Endothelial cell (in vitro differentiated cells): ENCODE results near the gene ARHGEF12. TPM values are rescaled to one million over a fixed set of nuclear protein-coding genes. Genes with fewer than 3 reads are reported as not detected.

Experiments
- DNase-seq: peaks from one replicate; pipeline ENCODE4 v3.0.0; 2021; ENCODE audit warnings: low spot score
- H3K27ac Mint-ChIP-seq: one replicate; pipeline ENCODE4 v1.8.0; 2021; ENCODE audit warnings: mixed read lengths, inconsistent platforms; ENCODE audit not compliant: unreplicated experiment
- H3K27me3 Mint-ChIP-seq: one replicate; pipeline ENCODE4 v1.8.0; 2021; ENCODE audit warnings: mild to moderate bottlenecking, moderate library complexity, mixed read lengths, inconsistent platforms; ENCODE audit not compliant: unreplicated experiment
- H3K36me3 Mint-ChIP-seq: one replicate; pipeline ENCODE4 v1.8.0; 2021; ENCODE audit warnings: mild to moderate bottlenecking, low read depth, mixed read lengths, inconsistent platforms; ENCODE audit not compliant: unreplicated experiment
- H3K4me1 Mint-ChIP-seq: one replicate; pipeline ENCODE4 v1.8.0; 2021; ENCODE audit warnings: mild to moderate bottlenecking, mixed read lengths, inconsistent platforms; ENCODE audit not compliant: unreplicated experiment
- H3K4me3 Mint-ChIP-seq: one replicate; pipeline ENCODE4 v1.8.0; 2021; ENCODE audit warnings: mild to moderate bottlenecking, mixed read lengths, inconsistent platforms; ENCODE audit not compliant: unreplicated experiment
- H3K9me3 Mint-ChIP-seq: one replicate; pipeline ENCODE4 v1.8.0; 2021; ENCODE audit warnings: mixed read lengths, inconsistent platforms; ENCODE audit not compliant: unreplicated experiment
- CTCF ChIP-seq: fragments of 200-600 bp; sonication (generic); IDR thresholded peaks from one replicate; pipeline ENCODE4 v1.5.0; 2021; ENCODE audit warnings: antibody characterized with exemption; ENCODE audit not compliant: unreplicated experiment
- total RNA-seq: library from RNA; stranded (reverse); fragmentation: NEBNext Ultra II Directional; extraction: Animal tissue kit (Norgen Biotek cat#: 25700); gene quantifications from one replicate; pipeline ENCODE4 v1.2.1, GENCODE V29; 2021; ENCODE audit not compliant: unreplicated experiment

ARHGEF12 gene
- total RNA-seq, 1 donor from 2014 or later = 128 TPM

GRCh38 chr11:120336641-120337354 lies 585 bp downstream of the ARHGEF12 start:
- Mint-ChIP-seq H3K27ac (peak overlapping the region; percentile 97), H3K9me3 (no peaks in the 10 kb centered on the region), H3K4me3 (peak overlapping the region; percentile 100), H3K36me3 (peaks cover 11% of the 10 kb centered on the region), H3K27me3 (peaks cover 6% of the 10 kb centered on the region), H3K4me1 (peaks cover 35% of the 10 kb centered on the region)
- DNase-seq = peak; percentile 56
- no peak for TF ChIP-seq CTCF

DNA sequence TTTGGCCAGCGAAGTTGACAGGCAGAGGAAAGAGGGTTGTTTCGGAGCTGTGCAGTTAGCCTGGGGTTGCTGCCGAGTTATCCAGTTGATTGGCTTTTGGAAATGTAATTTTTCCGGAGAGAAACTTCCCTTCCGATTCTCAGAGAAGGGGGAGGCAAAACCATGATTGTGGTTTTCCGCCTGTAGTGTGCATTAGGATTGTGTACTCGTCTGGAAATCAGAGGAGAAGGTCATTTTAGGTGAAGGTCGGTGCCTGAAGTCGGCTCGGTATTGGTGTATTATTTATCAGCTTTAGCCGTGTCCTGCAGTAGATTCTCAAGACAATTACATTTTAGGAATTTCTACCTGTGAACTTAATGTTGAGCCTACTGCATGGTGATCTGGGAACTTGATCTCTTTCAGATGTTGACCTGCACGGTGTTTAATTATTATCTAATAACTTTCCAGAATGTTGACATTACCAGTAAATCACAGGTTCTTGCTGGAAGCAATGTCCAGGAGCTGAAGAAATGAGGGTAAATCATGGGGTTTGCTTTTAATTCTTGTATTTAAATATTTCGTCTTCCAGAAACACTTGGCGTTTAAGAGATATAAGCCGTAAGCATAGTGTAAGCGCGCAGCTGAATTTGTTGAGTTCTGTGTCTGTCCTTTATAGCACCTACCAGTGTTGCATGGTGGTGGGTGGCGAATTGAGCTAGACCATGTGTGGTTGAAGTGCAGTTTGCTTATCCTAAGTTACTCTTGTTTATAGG lies 1.3 kb downstream of the ARHGEF12 start:
- H3K4me3 Mint-ChIP-seq = peak overlapping the region; percentile 100
- no peak for DNase-seq
- peak overlapping the region; percentile 97 for H3K27ac Mint-ChIP-seq
- TF ChIP-seq CTCF = no peak
- H3K27me3 Mint-ChIP-seq = peaks cover 6% of the 10 kb centered on the region
- peaks cover 42% of the 10 kb centered on the region for H3K4me1 Mint-ChIP-seq
- H3K36me3 Mint-ChIP-seq = peaks cover 11% of the 10 kb centered on the region
- H3K9me3 Mint-ChIP-seq = no peaks in the 10 kb centered on the region

GRCh38 chr11:120338107-120338933 lies 2.1 kb downstream of the ARHGEF12 start:
- no peak for DNase-seq
- TF ChIP-seq CTCF = no peak
- Mint-ChIP-seq H3K27me3 (peaks cover 6% of the 10 kb centered on the region), H3K4me3 (peak overlapping the region; percentile 100), H3K27ac (peak overlapping the region; percentile 98), H3K4me1 (peaks cover 42% of the 10 kb centered on the region), H3K36me3 (peaks cover 11% of the 10 kb centered on the region), H3K9me3 (no peaks in the 10 kb centered on the region)

- H3K36me3 Mint-ChIP-seq = peaks cover 11% of the 10 kb centered on the region
- no peak for TF ChIP-seq CTCF
- peak overlapping the region; percentile 98 for H3K27ac Mint-ChIP-seq
- peaks cover 48% of the 10 kb centered on the region for H3K4me1 Mint-ChIP-seq
- peak overlapping the region; percentile 92 for H3K4me3 Mint-ChIP-seq
- peak; percentile 41 for DNase-seq
- H3K27me3 Mint-ChIP-seq = peaks cover 6% of the 10 kb centered on the region
- no peaks in the 10 kb centered on the region for H3K9me3 Mint-ChIP-seq
Measured at GRCh38 chr11:120339394-120339890, 3.2 kb downstream of the ARHGEF12 start.
